Activated effector memory CD4-positive, alpha-beta T cell treated with anti-CD3 and anti-CD28 coated beads, Interleukin-2, amount 50 U/mL, for 16 hours (primary cell): Measurements from ENCODE around the gene EIPR1.
A peak's percentile ranks its signal among the peaks of the same experiment; 100 is the strongest.
"Not testable (repeated sequence)": the region's sequence is repeated elsewhere in the genome, so short reads cannot be mapped to it uniquely, and the experiment has no call there.

Experiments used
- DNase-seq: peaks from one replicate; pipeline ENCODE4 v3.0.0-alpha.2; 2020

Gene EIPR1

GRCh38 chr2:3185256-3185655 lies 192.4 kb downstream of the EIPR1 start:
- DNase-seq = peak; percentile 45

GRCh38 chr2:3184167-3184566 lies 193.5 kb downstream of the EIPR1 start:
- DNase-seq = peak; percentile 61

DNA sequence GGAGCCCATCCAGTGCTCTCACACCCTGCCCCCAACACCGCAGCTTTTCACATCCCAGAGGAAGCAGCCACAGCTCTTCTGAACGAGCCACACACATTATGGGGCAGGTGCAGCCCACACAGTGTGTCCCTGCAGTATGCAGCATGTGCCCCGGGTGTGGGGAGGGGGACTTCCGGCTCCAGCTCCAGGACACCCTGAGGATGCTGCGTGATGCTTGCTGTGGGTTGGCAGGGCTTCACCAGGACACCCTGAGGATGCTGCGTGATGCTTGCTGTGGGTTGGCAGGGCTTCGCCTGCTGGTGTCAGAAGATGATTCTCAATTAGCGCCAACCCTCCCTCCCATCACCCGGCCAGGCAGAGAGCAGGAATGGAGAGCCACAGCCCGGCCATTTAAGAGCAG lies 193.9 kb downstream of the EIPR1 start:
- no peak for DNase-seq

- no peak for DNase-seq
Measured at GRCh38 chr2:3182848-3183247, 194.8 kb downstream of the EIPR1 start.

- no peak for DNase-seq
Measured at GRCh38 chr2:3181416-3182010, 196.1 kb downstream of the EIPR1 start.

DNA sequence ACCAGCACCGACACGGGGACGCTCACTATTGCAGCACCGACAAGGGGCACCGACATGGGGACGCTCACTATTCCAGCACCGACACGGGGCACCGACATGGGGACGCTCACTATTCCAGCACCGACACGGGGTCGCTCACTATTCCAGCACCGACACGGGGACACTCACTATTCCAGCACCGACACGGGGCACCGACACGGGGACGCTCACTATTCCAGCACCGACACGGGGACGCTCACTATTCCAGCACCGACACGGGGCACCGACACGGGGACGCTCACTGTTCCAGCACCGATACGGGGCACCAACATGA lies 196.8 kb downstream of the EIPR1 start:
- not testable (repeated sequence) for DNase-seq

GRCh38 chr2:3180082-3180908 lies 197.3 kb downstream of the EIPR1 start:
- DNase-seq = peak; percentile 64

GRCh38 chr2:3179626-3180025 lies 198.0 kb downstream of the EIPR1 start:
- peak; percentile 55 for DNase-seq

- peak; percentile 62 for DNase-seq
Measured at GRCh38 chr2:3179208-3179607, 198.4 kb downstream of the EIPR1 start.

- peak; percentile 55 for DNase-seq
Measured at GRCh38 chr2:3178578-3179031, 199.0 kb downstream of the EIPR1 start.

DNA sequence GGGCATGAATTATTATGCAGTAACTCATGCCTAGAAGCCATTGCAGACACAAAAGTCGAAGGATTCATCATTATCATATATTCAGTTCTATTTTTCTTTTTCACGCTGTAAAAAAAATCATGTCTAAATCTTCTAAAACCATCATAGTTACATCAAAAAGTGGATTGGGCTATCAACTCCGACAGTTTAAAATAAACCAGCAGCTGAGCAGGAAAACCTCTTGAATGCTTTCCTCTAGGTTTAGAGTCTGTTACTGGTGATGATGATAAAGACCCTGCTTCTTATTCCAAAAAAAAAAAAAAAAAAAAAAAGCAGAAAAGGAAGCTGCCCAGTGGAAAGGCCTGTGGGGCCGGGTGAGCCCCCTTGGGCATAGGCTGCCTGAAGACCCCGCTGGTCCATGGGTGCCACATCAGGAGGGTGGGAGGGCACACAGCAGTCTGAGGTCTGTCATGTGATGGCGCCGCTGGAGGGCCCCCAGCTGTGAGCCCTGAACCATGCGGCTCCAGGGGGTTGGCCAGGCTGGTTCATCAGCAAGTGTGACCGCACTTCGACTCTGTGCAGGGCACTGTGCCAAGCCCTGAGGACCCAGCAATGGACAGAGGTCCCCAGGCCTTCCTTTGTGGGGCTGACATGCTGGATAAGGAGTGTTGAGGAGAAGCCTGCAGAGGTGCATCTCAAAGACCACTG lies 199.6 kb downstream of the EIPR1 start:
- DNase-seq = peak; percentile 54

DNA sequence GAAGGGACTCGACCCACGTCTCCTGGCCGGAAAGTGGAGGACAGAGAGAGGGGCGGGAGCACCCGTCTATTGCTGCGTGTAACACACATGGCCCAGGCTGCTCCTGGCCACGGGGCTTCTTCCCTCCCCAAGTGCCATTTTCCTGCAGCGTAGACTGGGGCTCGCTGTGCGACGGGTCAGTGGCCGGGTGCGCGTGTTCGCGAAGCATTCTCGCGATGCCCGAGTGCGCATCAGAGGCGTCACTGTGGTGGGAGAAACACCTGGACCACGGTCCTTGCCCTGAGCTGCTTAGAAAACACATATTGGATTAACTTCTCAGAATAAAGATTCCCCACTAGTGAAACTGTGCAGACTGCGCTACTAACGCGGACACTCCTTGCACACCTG lies 200.8 kb downstream of the EIPR1 start:
- DNase-seq = no peak

DNA sequence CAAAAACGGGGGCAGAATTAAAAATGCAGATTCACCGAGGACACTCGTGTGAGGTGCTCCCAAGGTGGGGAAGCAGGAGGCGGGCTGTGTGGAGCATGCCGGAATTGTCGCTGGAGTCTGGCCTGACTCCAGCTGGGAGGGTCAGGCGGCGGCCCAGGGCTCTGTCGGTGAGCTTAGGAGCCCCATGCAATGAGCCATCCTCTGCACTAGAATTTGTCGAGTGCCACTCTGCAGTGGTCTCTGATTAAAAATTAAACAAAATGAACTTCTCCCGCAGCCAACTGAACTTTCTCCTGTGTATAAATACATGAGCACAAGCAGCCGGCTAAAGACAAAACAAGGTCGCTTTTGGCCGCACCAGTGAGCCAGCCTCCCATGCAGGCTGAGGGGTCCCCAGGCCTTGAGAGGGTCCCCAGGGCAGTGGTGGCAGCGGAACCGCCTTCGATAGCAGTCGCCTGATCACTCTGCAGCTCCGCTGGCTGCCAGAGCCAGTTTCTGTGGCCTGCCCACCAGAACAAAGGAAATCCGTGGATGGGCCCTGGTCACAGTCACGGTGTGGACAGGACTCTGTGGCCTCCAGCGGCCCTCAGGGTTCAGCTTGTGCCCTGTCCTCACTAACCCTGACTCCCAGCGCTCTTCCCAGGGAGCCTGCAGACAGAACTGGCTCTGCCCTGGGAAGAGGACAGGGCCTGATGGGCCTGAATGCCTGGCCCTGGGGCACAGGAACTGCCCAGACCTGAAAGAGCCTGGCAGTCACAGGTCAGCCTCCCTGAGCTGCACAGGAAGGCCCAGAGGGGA lies 201.3 kb downstream of the EIPR1 start:
- peak; percentile 47 for DNase-seq

DNA sequence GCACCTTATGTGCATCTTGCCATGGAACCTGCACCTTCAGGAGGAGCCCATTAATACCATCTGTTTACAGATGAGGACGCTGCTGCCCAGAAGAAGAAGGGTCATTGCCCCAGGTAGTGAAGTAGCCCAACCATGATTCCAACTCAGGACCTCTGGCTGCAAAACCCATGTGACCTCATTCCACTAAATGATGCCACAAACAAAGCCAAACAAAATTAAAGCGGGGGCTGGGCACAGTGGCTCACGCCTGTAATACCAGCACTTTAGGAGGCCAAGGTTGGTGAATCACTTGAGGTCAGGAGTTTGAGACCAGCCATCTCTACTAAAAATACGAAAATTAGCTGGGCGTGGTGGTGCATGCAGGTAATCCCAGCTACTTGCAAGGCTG lies 202.1 kb downstream of the EIPR1 start:
- peak; percentile 19 for DNase-seq

DNA sequence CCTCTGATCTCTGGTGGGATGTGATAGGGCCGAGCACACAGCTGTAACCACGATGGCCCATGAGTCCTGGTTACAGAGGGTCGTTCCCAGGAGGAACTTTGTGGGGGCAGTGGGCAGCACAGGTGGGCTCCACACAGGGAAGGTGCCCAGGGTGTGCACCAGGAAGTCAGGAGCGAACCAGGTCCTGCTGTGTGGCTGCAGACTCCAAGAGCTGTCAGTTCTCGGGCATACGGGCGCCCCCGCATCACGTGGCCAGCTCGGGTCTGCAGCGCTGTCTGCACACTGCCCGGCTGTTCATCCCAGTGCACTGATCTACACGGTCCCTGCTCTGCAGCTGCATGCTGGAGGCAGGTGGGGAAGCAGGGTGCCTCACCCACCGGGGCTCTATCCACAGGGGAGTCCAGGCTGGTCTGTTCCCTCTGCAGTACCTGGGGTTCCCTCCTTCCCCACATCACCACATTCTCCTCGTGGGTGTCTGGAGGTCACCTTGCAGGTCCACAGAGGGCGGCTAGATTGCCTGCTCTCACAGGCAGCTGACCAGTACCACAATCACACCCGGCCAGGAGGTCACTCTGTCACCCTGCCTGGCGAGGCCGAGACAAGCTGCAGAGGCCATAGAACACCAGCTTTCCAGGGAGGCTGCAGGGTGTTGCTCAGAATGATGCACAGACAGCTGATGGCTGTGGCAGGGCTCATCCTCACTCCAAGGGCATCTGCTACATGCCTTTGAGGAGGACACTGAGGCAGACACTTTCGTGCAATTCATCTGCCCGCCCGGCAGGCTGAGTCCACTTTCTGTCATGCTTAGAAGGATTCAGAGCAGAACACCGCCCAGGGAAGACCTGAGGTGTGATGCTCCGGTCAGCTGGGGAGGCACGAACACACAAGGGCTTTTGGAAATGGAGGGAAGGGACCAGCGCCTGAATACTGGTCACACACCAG lies 202.7 kb downstream of the EIPR1 start:
- peak; percentile 47 for DNase-seq

GRCh38 chr2:3173031-3173430 lies 204.6 kb downstream of the EIPR1 start:
- DNase-seq = peak; percentile 51

DNA sequence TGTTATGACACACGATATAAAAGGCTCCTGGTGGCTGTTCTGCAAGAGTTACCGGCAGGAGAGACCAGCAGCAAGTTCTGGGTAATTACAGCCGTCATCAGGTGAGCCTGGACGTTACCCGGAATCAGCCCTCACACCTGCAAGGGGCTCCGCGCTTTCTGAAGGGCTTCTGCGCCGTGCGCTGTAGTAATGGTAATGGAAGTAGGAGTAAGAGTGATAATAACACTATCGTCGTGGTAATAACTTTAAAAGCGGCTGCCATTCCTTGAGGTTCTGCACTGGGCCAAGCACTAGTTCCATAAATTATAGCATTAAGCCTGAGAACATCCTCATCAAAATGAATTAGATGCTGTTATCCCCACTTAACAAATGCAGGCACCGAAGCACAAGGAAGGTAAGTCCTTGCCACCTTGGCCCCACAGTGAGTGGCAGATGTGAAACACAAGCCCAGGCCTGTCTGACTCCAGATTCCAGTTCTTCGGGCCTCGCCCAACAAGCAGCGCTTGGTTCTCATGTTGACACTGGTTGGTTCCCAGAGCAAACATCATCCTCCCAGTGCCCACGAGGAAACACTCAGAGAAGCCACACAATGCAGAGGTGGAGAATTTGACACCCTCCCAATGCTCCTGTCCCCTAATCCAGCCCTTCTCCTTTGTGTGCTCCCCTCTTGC lies 205.2 kb downstream of the EIPR1 start:
- DNase-seq = peak; percentile 57

GRCh38 chr2:3171564-3172264 lies 205.9 kb downstream of the EIPR1 start:
- peak; percentile 51 for DNase-seq

- DNase-seq = peak; percentile 54
Measured at GRCh38 chr2:3170792-3171455, 206.7 kb downstream of the EIPR1 start.
